ENCODE results near the gene NKX2-4.
"Not testable (repeated sequence)": the region's sequence is repeated elsewhere in the genome, so short reads cannot be mapped to it uniquely, and the experiment has no call there.

Gene NKX2-4

GRCh38 chr20:21394551-21394950 lies 2.8 kb downstream of the NKX2-4 start:
- in situ Hi-C loops (cut with MboI; ENCODE audit: low sequenced_read_pairs): no loop called here

- in situ Hi-C loops (cut with MboI; ENCODE audit: low sequenced_read_pairs): no loop called here
Observed at GRCh38 chr20:21393816-21394519, 3.4 kb downstream of the NKX2-4 start.

- in situ Hi-C loops (cut with MboI; ENCODE audit: low sequenced_read_pairs): no loop called here
Observed at GRCh38 chr20:21393166-21393565, 4.2 kb downstream of the NKX2-4 start.

- in situ Hi-C loops (cut with MboI; ENCODE audit: low sequenced_read_pairs): no loop called here
Observed at GRCh38 chr20:21391972-21392352, 5.4 kb downstream of the NKX2-4 start.

- in situ Hi-C loops (cut with MboI; ENCODE audit: low sequenced_read_pairs): no loop called here
Observed at GRCh38 chr20:21391185-21391971, 5.9 kb downstream of the NKX2-4 start.

- in situ Hi-C loops (cut with MboI; ENCODE audit: low sequenced_read_pairs): no loop called here
Observed at GRCh38 chr20:21390768-21391167, 6.6 kb downstream of the NKX2-4 start.

GRCh38 chr20:21389368-21389767 lies 8.0 kb downstream of the NKX2-4 start:
- in situ Hi-C loops (cut with MboI; ENCODE audit: low sequenced_read_pairs): no loop called here

- in situ Hi-C loops (cut with MboI; ENCODE audit: low sequenced_read_pairs): no loop called here
Observed at GRCh38 chr20:21388566-21388965, 8.8 kb downstream of the NKX2-4 start.

- in situ Hi-C loops (cut with MboI; ENCODE audit: low sequenced_read_pairs): no loop called here
Observed at GRCh38 chr20:21387528-21387927, 9.8 kb downstream of the NKX2-4 start.

GRCh38 chr20:21386111-21386510 lies 11.2 kb downstream of the NKX2-4 start:
- in situ Hi-C loops (cut with MboI; ENCODE audit: low sequenced_read_pairs): no loop called here

- in situ Hi-C loops (cut with MboI; ENCODE audit: low sequenced_read_pairs): no loop called here
Observed at GRCh38 chr20:21384308-21384892, 12.9 kb downstream of the NKX2-4 start.

- in situ Hi-C loops (cut with MboI; ENCODE audit: low sequenced_read_pairs): no loop called here
Observed at GRCh38 chr20:21381619-21382018, 15.7 kb downstream of the NKX2-4 start.

- in situ Hi-C loops (cut with MboI; ENCODE audit: low sequenced_read_pairs): no loop called here
Observed at GRCh38 chr20:21380711-21381110, 16.6 kb downstream of the NKX2-4 start.

- in situ Hi-C loops (cut with MboI; ENCODE audit: low sequenced_read_pairs): no loop called here
Observed at GRCh38 chr20:21378259-21378658, 19.1 kb downstream of the NKX2-4 start.

- in situ Hi-C loops (cut with MboI; ENCODE audit: low sequenced_read_pairs): no loop called here
Observed at GRCh38 chr20:21377701-21378100, 19.6 kb downstream of the NKX2-4 start.

GRCh38 chr20:21376626-21377025 lies 20.7 kb downstream of the NKX2-4 start:
- in situ Hi-C loops (cut with MboI; ENCODE audit: low sequenced_read_pairs): no loop called here

GRCh38 chr20:21373436-21373835 lies 23.9 kb downstream of the NKX2-4 start:
- in situ Hi-C loops (cut with MboI; ENCODE audit: low sequenced_read_pairs): no loop called here

- in situ Hi-C loops (cut with MboI; ENCODE audit: low sequenced_read_pairs): no loop called here
Observed at GRCh38 chr20:21372016-21372415, 25.3 kb downstream of the NKX2-4 start.

GRCh38 chr20:21371193-21371592 lies 26.1 kb downstream of the NKX2-4 start:
- in situ Hi-C loops (cut with MboI; ENCODE audit: low sequenced_read_pairs): no loop called here

- in situ Hi-C loops (cut with MboI; ENCODE audit: low sequenced_read_pairs): no loop called here
Observed at GRCh38 chr20:21368791-21369190, 28.5 kb downstream of the NKX2-4 start.

GRCh38 chr20:21366273-21366672 lies 31.1 kb downstream of the NKX2-4 start:
- in situ Hi-C loops (cut with MboI; ENCODE audit: low sequenced_read_pairs): not testable (repeated sequence)

GRCh38 chr20:21365771-21366170 lies 31.6 kb downstream of the NKX2-4 start:
- in situ Hi-C loops (cut with MboI; ENCODE audit: low sequenced_read_pairs): no loop called here
